Measurements from ENCODE around the gene KIAA1671. TPM values are rescaled to one million over a fixed set of nuclear protein-coding genes. Genes with fewer than 3 reads are reported as not detected.

Gene KIAA1671
- total and polyA plus RNA-seq, 2 of the 4 experiments (the other 2 are of a cell fraction), result 0.02 TPM; not detected in 1

GRCh38 chr22:25025491-25026400 is 73.2 kb downstream of the KIAA1671 start:
- no peak overlapping the region for H2BK5ac ChIP-seq (ENCODE audit: low read depth, low read length, poor library complexity, severe bottlenecking)
- H3K9ac ChIP-seq (ENCODE audit: low read depth, low read length), result no peak overlapping the region
- no peak overlapping the region for H3K18ac ChIP-seq (ENCODE audit: low read depth, low read length)
- H2BK15ac ChIP-seq (ENCODE audit: low read depth, low read length), result no peak overlapping the region
- H3K4me1 ChIP-seq (ENCODE audit: control insufficient read depth, insufficient read depth, low read length), result no peaks in the 10 kb centered on the region
- H4K91ac ChIP-seq (ENCODE audit: insufficient read depth, low read depth, low read length), result no peak overlapping the region
- no peaks in the 10 kb centered on the region for H3K27me3 ChIP-seq (ENCODE audit: control insufficient read depth, insufficient read depth, low read length)
- BruUV-seq (replicated peaks), result no TSS peak
- H3K36me3 ChIP-seq (ENCODE audit: control insufficient read depth, insufficient read depth, low read length), result no peaks in the 10 kb centered on the region
- no peaks in the 10 kb centered on the region; the same call in 1 of the 2 replicates for H3K9me3 ChIP-seq (ENCODE audit: control insufficient read depth, insufficient read depth, low read length)
- WGBS, 2 experiments (ENCODE audit: extremely low coverage in 2 of 2, insufficient read length in 1 of 2), result 83% methylated on average over 3 of the region's 12 CpGs; no CpG with 5 or more reads in 1 of the 2 experiments
- ATAC-seq (ENCODE audit: low read depth), result peak; percentile 42; the same call in 1 of the 2 replicates
- no peaks in the 10 kb centered on the region for H3K9me1 ChIP-seq (ENCODE audit: insufficient read depth, low read length)
- no peak overlapping the region for H3K14ac ChIP-seq (replicated peaks; ENCODE audit: low read depth, low read length)
- H3K4ac ChIP-seq (ENCODE audit: low read depth, low read length), result no peak overlapping the region
- POLR2A ChIA-PET (ENCODE audit: unreplicated experiment), result no interaction called here
- no peak overlapping the region for H2AK9ac ChIP-seq (replicated peaks; ENCODE audit: low read depth, low read length, poor library complexity)
- no peaks in the 10 kb centered on the region for H4K20me1 ChIP-seq (ENCODE audit: insufficient read depth, low read length)
- CTCF ChIA-PET, result no interaction called here
- H2AFZ ChIP-seq (replicated peaks; ENCODE audit: low read length, poor library complexity), result no peak overlapping the region
- dilution Hi-C loops (cut with HindIII; ENCODE audit: low sequenced_read_pairs, unreplicated experiment) (no loop called here), in situ Hi-C loops (cut with MboI; ENCODE audit: low sequenced_read_pairs) (loop anchor here (10.0 kb wide), 1 partner anchor 59 kb away; no protein-coding TSS in a partner anchor), intact Hi-C loops (cut with micrococcal nuclease) (no loop called here)
- H4K8ac ChIP-seq (ENCODE audit: low read depth in 2 of 2, low read length in 2 of 2), result no peak overlapping the region
- DNase-seq, result no peak
- no peak overlapping the region for H3K4me2 ChIP-seq (ENCODE audit: low read depth, low read length)
- TF ChIP-seq MXI1 (IDR thresholded peaks at IDR 0.05; ENCODE audit: borderline replicate concordance, low read depth, low read length), result no peak
- no peak overlapping the region for H2BK20ac ChIP-seq (ENCODE audit: low read depth, low read length)
- H4K5ac ChIP-seq (ENCODE audit: low read depth, low read length), result no peak overlapping the region
- H2AK5ac ChIP-seq (ENCODE audit: low read depth, low read length), result no peak overlapping the region
- no peak overlapping the region for H2BK120ac ChIP-seq (ENCODE audit: low read depth, low read length)
- H3K56ac ChIP-seq (ENCODE audit: extremely low read depth, insufficient read depth, low read length), result no peak overlapping the region
- H3K23ac ChIP-seq (ENCODE audit: low read depth, low read length), result no peak overlapping the region
- no peaks in the 10 kb centered on the region for H3K79me1 ChIP-seq (ENCODE audit: low read depth in 1 of 2, low read length in 2 of 2)
- no peak overlapping the region for H3K4me3 ChIP-seq (ENCODE audit: insufficient read depth, low read depth, low read length)
- H3K27ac ChIP-seq (ENCODE audit: insufficient read depth, low read length), result no peak overlapping the region
